ENCODE results near the gene CD9.

GRCh38 chr12:6182279-6182898 is 17.8 kb upstream of the CD9 start:
- no peak for TF ChIP-seq EZH2 (IDR thresholded peaks at IDR 0.05)
- no peak for TF ChIP-seq POLR2AphosphoS5 (IDR thresholded peaks at IDR 0.05; ENCODE audit: borderline replicate concordance, low read depth, low read length)

All from SK-N-MC (cell line).